HUES6 (cell line): ENCODE results near the gene TMEM196.

Experiments
- H3K27ac ChIP-seq: 2 replicates; pipeline ENCODE4 v1.7.0; 2013; ENCODE audit warnings: low read depth, mild to moderate bottlenecking, low read length, inconsistent platforms
- H3K27me3 ChIP-seq: 2 replicates; pipeline ENCODE4 v1.6.1; 2013; ENCODE audit warnings: low read length; ENCODE audit not compliant: control insufficient read depth, insufficient read depth
- H3K36me3 ChIP-seq: 2 replicates; pipeline ENCODE4 v1.6.1; 2013; ENCODE audit warnings: low read length; ENCODE audit not compliant: control insufficient read depth, insufficient read depth
- H3K4me1 ChIP-seq: 2 replicates; pipeline ENCODE4 v1.6.1; 2013; ENCODE audit warnings: low read length; ENCODE audit not compliant: control insufficient read depth, insufficient read depth
- H3K4me3 ChIP-seq: 2 replicates; pipeline ENCODE4 v1.5.1; 2013; ENCODE audit warnings: low read depth, low read length
- H3K9ac ChIP-seq: one replicate; pipeline ENCODE4 v1.6.1; 2013; ENCODE audit warnings: mild to moderate bottlenecking, low read length
- H3K9me3 ChIP-seq: 2 replicates; pipeline ENCODE4 v1.6.1; 2013; ENCODE audit warnings: low read depth, low read length; ENCODE audit not compliant: control insufficient read depth, insufficient read depth

The TMEM196 gene

DNA sequence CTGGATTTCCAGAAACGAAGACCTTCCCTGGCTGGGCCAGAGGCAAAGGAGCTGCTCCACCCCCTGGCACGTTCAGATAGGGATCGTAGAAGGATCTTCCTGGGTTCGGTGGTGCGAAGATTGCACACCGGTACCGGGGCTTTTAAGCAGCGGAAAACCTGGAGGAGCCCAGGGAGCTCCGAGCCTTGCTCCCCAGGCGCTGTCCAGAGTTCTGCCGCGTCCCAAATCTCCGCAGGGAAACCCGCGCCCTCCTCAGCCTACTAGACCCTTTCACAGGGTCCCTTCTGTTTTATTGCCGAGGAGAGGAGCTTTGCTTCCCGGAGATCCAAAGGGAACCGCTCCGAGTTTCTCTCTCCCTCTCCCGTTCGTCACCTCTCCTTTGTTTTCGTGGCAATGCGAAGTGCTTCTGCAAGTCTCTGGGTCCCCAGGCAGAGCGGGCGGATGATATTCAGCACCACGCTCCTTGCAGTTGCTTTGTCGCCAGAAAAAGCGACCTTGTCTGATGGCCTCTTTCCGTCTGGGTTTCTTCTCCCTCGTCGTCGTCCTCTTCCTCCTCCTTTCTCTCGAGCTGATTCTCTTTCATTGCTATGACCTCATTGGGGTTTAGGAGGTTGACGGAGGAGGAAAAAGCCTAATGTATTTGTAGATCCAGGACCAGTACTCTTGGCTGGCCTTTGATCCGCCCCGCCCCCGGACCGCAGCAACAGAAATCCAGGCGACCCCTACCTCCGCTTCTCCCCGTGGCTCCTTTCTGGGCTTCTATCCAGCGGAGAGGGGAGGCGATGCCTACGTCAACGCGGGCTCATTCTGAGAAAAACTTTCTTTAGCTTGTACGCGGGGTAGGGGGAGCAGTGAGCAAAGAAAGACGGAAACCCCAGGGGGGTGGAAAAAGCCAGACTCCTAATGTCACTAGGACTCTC is at the start of gene TMEM196:
TSS of gene TMEM196 (minus strand) at position 777 of the 920 bp plus-strand sequence. CDS start 921 bp downstream, outside the sequence.
- Histone ChIP-seq H3K4me1 (peaks cover 4% of the 10 kb centered on the region), H3K27me3 (peaks cover 54% of the 10 kb centered on the region), H3K36me3 (no peaks in the 10 kb centered on the region), H3K27ac (no peak within 1 kb of the TSS), H3K9ac (peak within 1 kb of the TSS; percentile 1), H3K9me3 (no peaks in the 10 kb centered on the region), H3K4me3 (peak within 1 kb of the TSS; percentile 59)

- H3K27ac ChIP-seq, result no peak overlapping the region
- no peaks in the 10 kb centered on the region for H3K4me1 ChIP-seq
- H3K27me3 ChIP-seq, result no peaks in the 10 kb centered on the region
- no peak overlapping the region for H3K4me3 ChIP-seq
- no peak overlapping the region for H3K9ac ChIP-seq
- H3K9me3 ChIP-seq, result no peaks in the 10 kb centered on the region
- H3K36me3 ChIP-seq, result no peaks in the 10 kb centered on the region
Observed at GRCh38 chr7:19816128-19816527, 42.7 kb upstream of the TMEM196 start.

GRCh38 chr7:19815546-19815945 is 42.1 kb upstream of the TMEM196 start:
- Histone ChIP-seq H3K27me3 (no peaks in the 10 kb centered on the region), H3K9ac (no peak overlapping the region), H3K27ac (no peak overlapping the region), H3K9me3 (no peaks in the 10 kb centered on the region), H3K4me3 (no peak overlapping the region), H3K36me3 (no peaks in the 10 kb centered on the region), H3K4me1 (no peaks in the 10 kb centered on the region)

- Histone ChIP-seq H3K4me1 (no peaks in the 10 kb centered on the region), H3K27me3 (no peaks in the 10 kb centered on the region), H3K9me3 (no peaks in the 10 kb centered on the region), H3K36me3 (no peaks in the 10 kb centered on the region), H3K4me3 (no peak overlapping the region), H3K9ac (no peak overlapping the region), H3K27ac (no peak overlapping the region)
Observed at GRCh38 chr7:19814776-19815175, 41.4 kb upstream of the TMEM196 start.

- no peaks in the 10 kb centered on the region for H3K4me1 ChIP-seq
- H3K9ac ChIP-seq, result no peak overlapping the region
- H3K27me3 ChIP-seq, result no peaks in the 10 kb centered on the region
- no peak overlapping the region for H3K27ac ChIP-seq
- no peak overlapping the region for H3K4me3 ChIP-seq
- no peaks in the 10 kb centered on the region for H3K36me3 ChIP-seq
- no peaks in the 10 kb centered on the region for H3K9me3 ChIP-seq
Observed at GRCh38 chr7:19811386-19811785, 38.0 kb upstream of the TMEM196 start.

DNA sequence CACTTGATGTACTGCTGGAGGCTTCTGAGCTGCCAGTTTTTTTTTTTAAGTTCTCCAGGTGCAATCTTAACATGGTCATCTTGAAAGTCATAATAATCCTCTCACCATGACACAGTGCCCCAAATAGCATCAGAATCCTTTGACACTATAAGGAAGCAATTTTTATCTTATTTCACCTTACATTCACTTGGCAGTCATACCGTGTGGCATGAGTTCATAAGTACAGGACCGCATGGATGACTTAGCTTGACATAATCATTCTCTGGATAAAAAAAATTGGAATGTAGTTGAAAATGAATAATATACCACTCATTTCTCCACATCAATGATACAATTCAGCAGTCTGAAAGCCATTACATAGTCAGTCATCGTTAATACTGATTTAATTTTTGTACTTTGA is 25.6 kb upstream of the TMEM196 start:
- Histone ChIP-seq H3K9ac (no peak overlapping the region), H3K27ac (no peak overlapping the region), H3K4me3 (no peak overlapping the region), H3K27me3 (no peaks in the 10 kb centered on the region), H3K4me1 (no peaks in the 10 kb centered on the region), H3K36me3 (no peaks in the 10 kb centered on the region), H3K9me3 (no peaks in the 10 kb centered on the region)

DNA sequence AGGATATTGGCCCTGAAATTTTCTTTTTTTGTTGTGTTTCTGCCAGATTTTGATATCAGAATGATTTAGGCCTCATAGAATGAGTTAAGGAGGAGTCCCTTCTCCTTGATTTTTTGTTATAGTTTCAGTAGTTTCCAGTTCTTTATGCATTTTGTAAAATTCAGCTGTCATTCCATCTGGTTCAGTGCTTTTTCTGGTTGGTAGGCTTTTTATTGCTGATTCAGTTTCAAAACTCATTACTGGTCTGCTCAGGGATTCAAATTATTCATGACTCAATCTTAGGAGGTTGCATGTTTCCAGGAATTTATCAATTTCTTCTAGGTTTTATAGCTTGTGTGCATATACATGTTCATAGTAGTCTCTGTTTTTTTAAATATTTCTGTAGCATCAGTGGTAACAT is 10.1 kb upstream of the TMEM196 start:
- no peak overlapping the region for H3K4me3 ChIP-seq
- H3K9me3 ChIP-seq, result no peaks in the 10 kb centered on the region; the same call in 1 of the 2 replicates
- H3K4me1 ChIP-seq, result no peaks in the 10 kb centered on the region
- no peaks in the 10 kb centered on the region for H3K36me3 ChIP-seq
- no peak overlapping the region for H3K9ac ChIP-seq
- H3K27me3 ChIP-seq, result no peaks in the 10 kb centered on the region
- H3K27ac ChIP-seq, result no peak overlapping the region

DNA sequence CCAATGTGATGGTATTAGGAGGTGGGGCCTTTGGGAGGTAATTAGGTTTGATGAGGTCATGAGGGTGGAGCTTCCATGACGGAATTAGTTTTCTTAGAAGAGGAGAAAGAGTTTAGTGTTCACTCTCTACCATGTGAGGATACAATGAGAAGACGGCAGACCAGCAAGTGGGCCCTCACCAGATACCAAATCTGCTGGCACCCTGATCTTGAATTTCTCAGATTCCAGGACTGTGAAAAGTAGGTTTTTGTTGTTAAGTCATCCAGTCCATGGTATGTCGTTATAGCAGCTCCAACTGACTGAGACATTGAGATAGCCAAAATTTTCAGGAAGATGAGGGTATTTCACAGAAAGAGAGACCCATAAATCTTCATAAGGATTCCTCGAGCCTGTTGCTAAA is 3.6 kb upstream of the TMEM196 start:
- Histone ChIP-seq H3K9ac (no peak overlapping the region), H3K36me3 (no peaks in the 10 kb centered on the region), H3K4me1 (peaks cover 4% of the 10 kb centered on the region), H3K9me3 (no peaks in the 10 kb centered on the region), H3K27ac (no peak overlapping the region), H3K4me3 (no peak overlapping the region), H3K27me3 (peaks cover 29% of the 10 kb centered on the region)

DNA sequence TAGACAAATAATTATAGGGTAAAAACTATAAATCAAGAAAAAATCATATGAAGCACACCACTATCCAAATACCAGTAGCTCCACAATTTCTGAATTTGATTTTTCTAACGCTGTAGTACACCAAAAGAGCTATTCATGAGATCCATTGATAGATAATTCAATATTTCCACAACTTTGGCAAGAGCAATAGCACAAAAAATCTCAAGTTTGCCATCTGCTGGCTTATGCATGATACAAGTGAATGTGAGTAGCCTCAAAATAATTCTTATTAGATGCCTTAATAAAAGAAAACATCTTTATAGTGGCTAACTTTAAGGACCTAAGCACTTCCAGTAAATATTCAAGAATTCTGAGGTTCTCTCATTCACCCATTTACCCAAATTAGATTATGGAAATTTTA is 2.2 kb upstream of the TMEM196 start:
- H3K27me3 ChIP-seq, result peaks cover 41% of the 10 kb centered on the region
- no peaks in the 10 kb centered on the region for H3K9me3 ChIP-seq
- no peak overlapping the region for H3K9ac ChIP-seq
- H3K4me1 ChIP-seq, result peaks cover 4% of the 10 kb centered on the region
- H3K36me3 ChIP-seq, result no peaks in the 10 kb centered on the region
- no peak overlapping the region for H3K4me3 ChIP-seq
- H3K27ac ChIP-seq, result no peak overlapping the region

DNA sequence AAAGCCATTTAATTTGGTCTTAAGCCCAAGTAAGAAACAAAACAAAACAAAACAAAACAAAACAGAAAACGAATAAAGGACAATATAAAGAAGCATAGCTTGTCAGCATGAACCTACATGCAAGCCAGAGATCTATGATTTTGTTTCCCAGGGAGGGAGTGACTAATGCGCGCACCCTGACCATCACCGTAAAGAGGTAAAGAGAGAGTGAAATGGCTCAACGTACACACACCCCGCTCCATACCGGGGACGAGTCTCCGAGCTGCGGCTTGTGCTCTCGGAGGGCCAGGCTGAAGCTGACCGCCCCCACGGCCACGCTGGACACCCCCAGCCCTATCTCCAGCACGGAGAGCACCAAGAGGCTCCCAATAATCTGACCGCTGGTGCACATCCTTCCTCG is 1.1 kb downstream of the TMEM196 start:
- Histone ChIP-seq H3K4me1 (peaks cover 4% of the 10 kb centered on the region), H3K27me3 (peaks cover 54% of the 10 kb centered on the region), H3K9me3 (no peaks in the 10 kb centered on the region), H3K27ac (no peak overlapping the region), H3K4me3 (peak overlapping the region; percentile 59), H3K9ac (no peak overlapping the region), H3K36me3 (no peaks in the 10 kb centered on the region)

GRCh38 chr7:19762631-19763030 is 10.8 kb downstream of the TMEM196 start:
- Histone ChIP-seq H3K4me3 (no peak overlapping the region), H3K9me3 (no peaks in the 10 kb centered on the region), H3K27ac (no peak overlapping the region), H3K4me1 (no peaks in the 10 kb centered on the region), H3K36me3 (no peaks in the 10 kb centered on the region), H3K9ac (no peak overlapping the region), H3K27me3 (no peaks in the 10 kb centered on the region)
